Measurements from ENCODE around the gene ACKR4. TPM values are rescaled to one million over a fixed set of nuclear protein-coding genes. Genes with fewer than 3 reads are reported as not detected.

ACKR4 gene
- total and polyA plus RNA-seq, 2 of the 8 experiments (the other 6 are each of a cell fraction or from before 2014, with no cell fraction given) = not detected

DNA sequence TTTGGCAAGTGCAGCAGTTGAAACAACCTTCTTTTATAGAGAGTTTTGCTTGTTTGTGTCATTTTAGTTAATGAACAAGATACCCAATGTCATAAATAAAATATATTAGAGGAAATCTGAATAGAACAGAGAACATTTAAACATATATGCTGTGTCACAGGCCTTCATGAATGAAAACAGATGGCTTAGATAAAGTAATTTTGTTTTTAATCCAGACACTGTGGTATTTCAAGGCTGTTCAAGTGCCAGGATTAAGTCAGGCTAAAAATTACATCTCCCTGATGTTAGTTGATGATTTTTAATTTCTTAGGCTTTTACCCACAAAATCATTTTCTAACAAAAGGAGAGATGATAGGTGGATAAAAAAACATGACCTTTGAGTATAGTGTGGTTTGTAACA lies 4.9 kb upstream of the ACKR4 start (continued):
- TF ChIP-seq SP2 (IDR thresholded peaks at IDR 0.05; ENCODE audit: low read length) (no peak), TCF12 (IDR thresholded peaks at IDR 0.05; ENCODE audit: low read depth, low read length) (no peak)
